ENCODE results near the gene PDRG1.

Gene PDRG1

GRCh38 chr20:31926493-31926892, 25.4 kb downstream of the PDRG1 start:
- peaks cover 2% of the 10 kb centered on the region for H3K27me3 ChIP-seq (ENCODE audit: insufficient read depth, low read length, poor library complexity)
- H3K27ac ChIP-seq (ENCODE audit: low read length): no peak overlapping the region
- ATAC-seq (ENCODE audit: insufficient read depth, low read depth) (no peak), DNase-seq (no peak)
- no peaks in the 10 kb centered on the region for H3K36me3 ChIP-seq (ENCODE audit: insufficient read depth, low read length)
- no peak overlapping the region for H3K4me3 ChIP-seq (ENCODE audit: low read depth in 1 of 2, low read length in 2 of 2)
- TF ChIP-seq EZH2 (IDR thresholded peaks at IDR 0.05; ENCODE audit: borderline replicate concordance, low read depth, low read length, severe bottlenecking) (no peak), CTCF (IDR thresholded peaks at IDR 0.05; ENCODE audit: borderline replicate concordance, extremely low read depth, low read length, poor library complexity, severe bottlenecking) (no peak)
- no peaks in the 10 kb centered on the region for H3K9me3 ChIP-seq (ENCODE audit: insufficient read depth, low read length, severe bottlenecking)
- H4K20me1 ChIP-seq (ENCODE audit: insufficient read depth, low read length): 0 out of 2 replicates have a peak, but pooled peaks cover 7% of the 10 kb centered on the region
- H2AFZ ChIP-seq (ENCODE audit: low read depth, low read length): no peak overlapping the region
- H3K4me1 ChIP-seq (ENCODE audit: insufficient read depth, low read length): no peaks in the 10 kb centered on the region
- H3K79me2 ChIP-seq (ENCODE audit: insufficient read depth, low read length): no peaks in the 10 kb centered on the region
- H3K9ac ChIP-seq (ENCODE audit: low read depth, low read length): no peak overlapping the region
- no peak overlapping the region for H3K4me2 ChIP-seq (ENCODE audit: insufficient read depth, low read length)

- Histone ChIP-seq H3K4me2 (ENCODE audit: insufficient read depth, low read length) (no peak overlapping the region), H3K36me3 (ENCODE audit: insufficient read depth, low read length) (no peaks in the 10 kb centered on the region), H3K9me3 (ENCODE audit: insufficient read depth, low read length, severe bottlenecking) (no peaks in the 10 kb centered on the region), H3K4me3 (ENCODE audit: low read depth in 1 of 2, low read length in 2 of 2) (no peak overlapping the region), H3K79me2 (ENCODE audit: insufficient read depth, low read length) (no peaks in the 10 kb centered on the region), H3K27me3 (ENCODE audit: insufficient read depth, low read length, poor library complexity) (peaks cover 2% of the 10 kb centered on the region), H3K9ac (ENCODE audit: low read depth, low read length) (no peak overlapping the region), H4K20me1 (ENCODE audit: insufficient read depth, low read length) (0 out of 2 replicates have a peak, but pooled peaks cover 7% of the 10 kb centered on the region), H2AFZ (ENCODE audit: low read depth, low read length) (no peak overlapping the region), H3K4me1 (ENCODE audit: insufficient read depth, low read length) (no peaks in the 10 kb centered on the region), H3K27ac (ENCODE audit: low read length) (no peak overlapping the region)
- no peak for DNase-seq
- no peak for ATAC-seq (ENCODE audit: insufficient read depth, low read depth)
- TF ChIP-seq EZH2 (IDR thresholded peaks at IDR 0.05; ENCODE audit: borderline replicate concordance, low read depth, low read length, severe bottlenecking) (no peak), CTCF (IDR thresholded peaks at IDR 0.05; ENCODE audit: borderline replicate concordance, extremely low read depth, low read length, poor library complexity, severe bottlenecking) (no peak)
Measured at GRCh38 chr20:31925631-31926030, 26.2 kb downstream of the PDRG1 start.

- Histone ChIP-seq H3K27ac (ENCODE audit: low read length) (no peak overlapping the region), H3K4me2 (ENCODE audit: insufficient read depth, low read length) (no peak overlapping the region), H3K4me3 (ENCODE audit: low read depth in 1 of 2, low read length in 2 of 2) (no peak overlapping the region), H3K4me1 (ENCODE audit: insufficient read depth, low read length) (no peaks in the 10 kb centered on the region), H3K9me3 (ENCODE audit: insufficient read depth, low read length, severe bottlenecking) (no peaks in the 10 kb centered on the region), H3K27me3 (ENCODE audit: insufficient read depth, low read length, poor library complexity) (peaks cover 2% of the 10 kb centered on the region), H3K9ac (ENCODE audit: low read depth, low read length) (no peak overlapping the region), H3K79me2 (ENCODE audit: insufficient read depth, low read length) (no peaks in the 10 kb centered on the region), H2AFZ (ENCODE audit: low read depth, low read length) (no peak overlapping the region), H3K36me3 (ENCODE audit: insufficient read depth, low read length) (no peaks in the 10 kb centered on the region), H4K20me1 (ENCODE audit: insufficient read depth, low read length) (peaks cover 10% of the 10 kb centered on the region; the same call in 1 of the 2 replicates)
- DNase-seq: no peak
- TF ChIP-seq CTCF (IDR thresholded peaks at IDR 0.05; ENCODE audit: borderline replicate concordance, extremely low read depth, low read length, poor library complexity, severe bottlenecking) (no peak), EZH2 (IDR thresholded peaks at IDR 0.05; ENCODE audit: borderline replicate concordance, low read depth, low read length, severe bottlenecking) (no peak)
- ATAC-seq (ENCODE audit: insufficient read depth, low read depth): no peak
Measured at GRCh38 chr20:31924561-31924960, 27.3 kb downstream of the PDRG1 start.
